ENCODE results near the gene TMA7B. TPM values are rescaled to one million over a fixed set of nuclear protein-coding genes. Genes with fewer than 3 reads are reported as not detected.

TMA7B gene
- total RNA-seq: not detected in 2 replicates

GRCh38 chr22:39959640-39960447 lies at the start of gene TMA7B:
TSS of gene TMA7B (plus strand) at chr22:39960397. CDS start at chr22:39964375, 3,978 bp downstream.

GRCh38 chr22:39994566-39995392 lies 34.6 kb downstream of the TMA7B start, which contains the start of gene FAM83F:
TSS of gene FAM83F (plus strand) at chr22:39994954. CDS start at chr22:39995043, 89 bp downstream.

Other genes starting within 250 kb of the TMA7B start
- gene ENTHD1, start 66.6 kb upstream of the TMA7B start, total RNA-seq: not detected in 2 replicates
- under 0.01 and 0.45 TPM in 2 replicates for gene GRAP2, start 59.3 kb upstream of the TMA7B start, total RNA-seq
- under 0.01 TPM in 1 of 2 replicates, not detected in the other for gene FAM83F, start 34.6 kb downstream of the TMA7B start, total RNA-seq
- 15.8 and 16.8 TPM in 2 replicates for gene TNRC6B, start 217.5 kb downstream of the TMA7B start, total RNA-seq